HK-2 (cell line): Measurements from ENCODE around the gene CXCR2.
"Not testable (repeated sequence)": the region's sequence is repeated elsewhere in the genome, so short reads cannot be mapped to it uniquely, and the experiment has no call there.

ENCODE experiments used
- DNase-seq: peaks from one replicate; pipeline ENCODE4 v3.0.0-alpha.2; 2018; ENCODE audit not compliant: unreplicated experiment

CXCR2 gene

DNA sequence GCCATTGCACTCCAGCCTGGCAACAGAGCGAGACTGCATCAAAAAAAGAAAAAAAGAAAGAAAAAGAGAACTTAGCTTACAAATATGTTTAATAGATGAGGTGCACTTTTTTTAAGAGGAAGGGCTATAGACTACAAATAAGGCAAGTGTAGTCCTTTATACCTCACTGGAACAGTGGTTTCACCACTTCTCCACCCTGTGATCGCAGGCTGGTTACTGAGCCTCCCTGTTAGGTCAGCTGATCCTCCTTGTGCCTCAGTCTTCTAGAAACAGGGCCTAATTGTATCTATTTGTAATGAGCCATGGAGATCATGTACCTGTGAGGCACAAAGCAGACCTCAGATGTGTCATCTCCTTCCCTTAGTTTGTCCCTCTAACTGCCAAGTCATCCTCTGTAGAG lies 4.5 kb downstream of the CXCR2 start:
- no peak for DNase-seq

- no peak for DNase-seq
Measured at GRCh38 chr2:218130822-218131221, 5.0 kb downstream of the CXCR2 start.

- DNase-seq = no peak
Measured at GRCh38 chr2:218137514-218137913, 11.7 kb downstream of the CXCR2 start.

GRCh38 chr2:218138047-218138446 lies 12.2 kb downstream of the CXCR2 start:
- DNase-seq = no peak

DNA sequence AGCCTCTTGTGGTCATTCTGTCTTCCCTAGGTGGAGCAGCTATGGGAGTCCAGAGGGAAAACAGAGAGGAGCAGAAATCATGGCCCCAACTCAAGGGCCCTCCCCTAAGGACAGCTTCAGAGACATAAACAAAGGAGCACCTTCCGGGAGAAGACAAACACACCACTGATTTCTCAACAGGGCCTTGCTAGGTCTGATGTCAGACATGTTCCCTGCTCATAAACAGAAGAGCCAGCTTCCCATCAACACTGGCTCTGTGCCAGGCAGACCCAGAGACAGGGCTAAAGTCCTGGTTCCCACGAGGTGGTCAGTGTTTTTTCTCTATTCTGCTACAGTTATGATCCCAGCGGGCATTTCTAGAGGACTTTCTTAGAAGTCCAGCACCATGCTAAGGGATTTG lies 19.3 kb downstream of the CXCR2 start:
- no peak for DNase-seq

GRCh38 chr2:218146056-218146455 lies 20.2 kb downstream of the CXCR2 start:
- DNase-seq = no peak

- no peak for DNase-seq
Measured at GRCh38 chr2:218149098-218149497, 23.3 kb downstream of the CXCR2 start.

DNA sequence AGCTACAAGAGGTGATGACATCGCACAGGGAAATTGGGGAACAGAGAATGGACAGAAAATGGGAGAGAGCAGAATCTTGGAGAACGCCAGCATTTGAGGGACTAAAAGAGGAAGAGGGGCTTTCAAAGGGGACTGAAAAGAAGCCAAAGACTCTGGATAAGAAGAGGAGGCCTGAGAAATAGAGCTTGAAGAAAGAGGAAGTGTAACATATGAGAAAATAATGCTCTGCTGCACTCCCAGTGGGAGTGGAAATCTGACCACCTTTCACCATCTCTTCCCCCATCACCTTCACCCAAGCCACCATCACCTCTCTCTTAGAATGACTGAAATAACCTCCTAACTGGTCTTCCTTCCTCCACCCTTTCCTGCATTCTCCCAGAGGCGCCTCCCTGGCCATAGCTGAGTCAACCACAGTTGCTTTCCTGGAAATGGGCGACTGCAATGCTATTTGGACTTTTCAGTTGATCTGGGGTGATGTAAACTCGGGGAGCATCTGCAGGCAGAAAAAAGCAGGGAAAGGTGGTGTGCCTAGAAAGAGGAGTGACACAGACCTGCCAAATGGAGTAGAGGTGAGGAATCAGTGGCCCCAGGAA lies 24.1 kb downstream of the CXCR2 start:
- no peak for DNase-seq

DNA sequence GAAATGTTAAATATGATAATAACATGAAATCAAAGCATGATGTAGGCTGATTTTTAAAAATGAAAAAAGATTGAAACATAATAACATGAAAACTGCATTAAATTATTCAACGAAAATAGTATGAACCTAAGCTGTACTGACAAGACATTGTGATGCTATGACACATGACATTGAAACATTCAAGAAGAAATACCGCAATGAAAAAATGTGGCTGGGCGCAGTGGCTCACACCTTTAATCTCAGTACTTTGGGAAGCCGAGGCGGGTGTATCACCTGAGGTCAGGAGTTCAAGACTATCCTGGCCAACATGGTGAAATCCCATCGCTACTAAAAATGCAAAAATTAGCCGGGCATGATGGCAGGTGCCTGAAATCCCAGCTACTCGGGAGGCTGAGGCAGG lies 26.3 kb downstream of the CXCR2 start:
- DNase-seq = no peak

GRCh38 chr2:218152777-218153176 lies 26.9 kb downstream of the CXCR2 start:
- DNase-seq = no peak

DNA sequence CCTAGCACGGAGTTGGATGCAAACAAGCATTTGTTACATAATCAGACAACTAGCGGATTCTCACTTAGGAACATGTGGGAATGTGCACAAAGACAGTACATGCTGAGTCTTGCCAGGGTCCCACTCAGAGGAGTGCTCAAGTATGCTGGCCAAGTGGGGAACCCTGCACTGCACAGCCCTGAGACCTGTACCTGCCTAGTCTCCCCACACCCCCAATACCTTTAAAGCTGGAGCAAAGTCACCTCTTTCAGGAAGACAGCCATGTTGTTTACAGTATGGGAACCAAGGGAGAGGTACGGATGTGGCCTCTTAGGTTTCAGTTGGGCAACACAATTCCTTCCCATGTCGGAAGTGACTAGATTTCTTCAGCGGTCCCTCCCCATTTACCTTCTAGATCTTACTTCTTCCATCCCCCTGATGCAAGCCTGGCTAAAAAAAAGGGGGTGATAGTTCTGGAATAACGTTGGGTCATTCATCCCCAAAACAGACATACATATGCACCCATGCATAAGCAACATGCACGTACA lies 30.2 kb downstream of the CXCR2 start:
- no peak for DNase-seq

- no peak for DNase-seq
Measured at GRCh38 chr2:218161644-218162043, 35.8 kb downstream of the CXCR2 start.

DNA sequence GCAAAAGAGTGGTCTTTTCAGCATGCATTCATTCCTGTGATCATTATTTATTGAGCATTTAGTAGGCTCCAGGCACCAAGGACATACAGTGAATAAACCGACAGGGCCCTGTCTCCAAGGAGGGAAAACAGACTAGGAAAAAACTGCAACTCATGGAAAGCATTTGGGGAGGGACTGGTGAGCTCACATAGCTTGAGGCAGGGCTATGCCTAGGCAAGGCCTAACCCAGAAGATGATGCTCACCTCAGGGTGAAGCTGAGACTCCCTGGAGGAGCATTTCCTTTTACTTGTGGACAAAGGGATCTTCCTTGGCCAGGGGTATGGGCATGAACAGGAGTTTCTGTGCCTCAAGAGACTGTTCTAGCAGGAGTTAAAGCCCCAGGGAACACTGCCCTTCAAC lies 37.0 kb downstream of the CXCR2 start:
- DNase-seq = no peak

- DNase-seq = no peak
Measured at GRCh38 chr2:218166791-218167190, 41.0 kb downstream of the CXCR2 start, which contains the start of gene CXCR1. CXCR1 (minus strand) TSS chr2:218166962; CDS start chr2:218165211, 1,751 bp downstream.

DNA sequence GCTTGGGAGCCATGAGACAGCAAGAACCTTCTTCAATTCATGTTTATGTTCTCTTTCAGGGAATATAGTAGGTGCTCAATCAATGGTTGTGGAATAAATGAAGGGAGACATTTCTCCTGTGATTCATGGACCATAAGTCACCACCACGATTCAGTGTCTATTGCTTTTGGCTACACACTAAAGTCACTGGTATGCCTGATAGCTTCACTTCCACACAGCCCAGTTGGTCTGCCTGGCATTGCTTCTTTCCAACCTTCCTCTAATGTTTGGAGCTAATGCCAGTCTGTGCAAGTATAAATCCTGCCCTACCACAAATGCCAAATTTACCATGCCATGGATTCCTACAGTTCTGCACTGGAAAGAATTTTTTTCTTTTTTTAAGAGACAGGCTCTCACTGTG lies 42.2 kb downstream of the CXCR2 start:
- no peak for DNase-seq

GRCh38 chr2:218168635-218169462 lies 43.0 kb downstream of the CXCR2 start:
- peak; percentile 25 for DNase-seq

- DNase-seq = no peak
Measured at GRCh38 chr2:218169757-218170546, 44.1 kb downstream of the CXCR2 start.

GRCh38 chr2:218171744-218172143 lies 45.9 kb downstream of the CXCR2 start:
- not testable (repeated sequence) for DNase-seq

- no peak for DNase-seq
Measured at GRCh38 chr2:218172845-218173244, 47.0 kb downstream of the CXCR2 start.

DNA sequence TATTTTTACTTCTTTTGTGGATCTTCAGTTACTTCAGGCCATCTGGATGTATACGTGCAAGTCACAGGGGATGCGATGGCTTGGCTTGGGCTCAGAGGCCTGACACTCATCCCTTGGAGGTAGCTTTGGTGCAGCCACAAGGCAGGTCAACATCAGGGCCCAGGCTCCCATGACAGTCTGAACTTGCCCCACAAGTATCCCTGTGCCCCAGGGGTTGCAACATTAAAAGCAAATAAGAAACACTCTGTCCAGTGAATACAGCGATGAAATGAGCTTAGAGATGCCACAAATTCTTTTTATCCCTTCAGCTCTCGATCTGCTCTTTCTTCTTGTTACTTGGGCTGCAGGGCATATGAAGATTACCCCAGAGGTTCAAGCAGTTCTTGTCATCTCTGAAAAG lies 54.0 kb downstream of the CXCR2 start:
- DNase-seq = no peak

DNA sequence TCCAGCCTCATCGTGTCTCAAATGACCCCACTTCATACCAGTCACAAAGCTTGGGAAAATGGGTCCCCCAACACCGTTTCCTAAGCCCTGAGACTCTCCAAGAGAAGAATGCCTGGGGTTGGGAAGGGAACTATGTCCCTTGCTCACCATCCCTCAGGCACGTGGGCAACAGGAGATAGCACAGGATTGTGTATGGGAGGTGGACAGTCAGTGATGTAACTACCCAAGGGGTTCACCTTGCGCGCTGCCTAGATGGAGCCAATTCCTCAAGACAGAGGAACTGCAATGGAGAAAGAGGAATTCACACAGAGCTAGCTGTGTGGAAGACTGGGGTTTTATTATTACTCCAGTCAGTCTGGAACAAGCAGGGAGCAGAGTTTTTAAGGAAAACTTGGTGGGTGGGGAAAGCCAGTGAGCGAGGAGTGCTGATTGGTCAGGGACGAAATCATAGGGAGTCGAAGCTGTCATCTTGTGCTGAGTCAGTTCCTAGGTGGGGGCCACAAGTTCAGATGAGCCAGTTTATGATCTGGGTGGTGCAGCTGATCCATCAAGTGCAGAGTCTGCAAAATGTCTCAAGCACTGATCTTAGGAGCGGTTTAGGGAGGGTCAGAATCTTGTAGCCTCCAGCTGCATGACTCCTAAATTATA lies 54.8 kb downstream of the CXCR2 start:
- no peak for DNase-seq

- no peak for DNase-seq
Measured at GRCh38 chr2:218184331-218184730, 58.5 kb downstream of the CXCR2 start.
